ENCODE data around the gene FKTN.

GRCh38 chr9:105511446-105511845 lies 46.5 kb upstream of the FKTN start:
- no peak for TF ChIP-seq MAX (IDR thresholded peaks at IDR 0.05; ENCODE audit: low read depth, low read length)
- no peak for TF ChIP-seq POLR2A (IDR thresholded peaks at IDR 0.05; ENCODE audit: extremely low read depth, insufficient read length)
